Measurements from ENCODE around the gene TSKS.

DNA sequence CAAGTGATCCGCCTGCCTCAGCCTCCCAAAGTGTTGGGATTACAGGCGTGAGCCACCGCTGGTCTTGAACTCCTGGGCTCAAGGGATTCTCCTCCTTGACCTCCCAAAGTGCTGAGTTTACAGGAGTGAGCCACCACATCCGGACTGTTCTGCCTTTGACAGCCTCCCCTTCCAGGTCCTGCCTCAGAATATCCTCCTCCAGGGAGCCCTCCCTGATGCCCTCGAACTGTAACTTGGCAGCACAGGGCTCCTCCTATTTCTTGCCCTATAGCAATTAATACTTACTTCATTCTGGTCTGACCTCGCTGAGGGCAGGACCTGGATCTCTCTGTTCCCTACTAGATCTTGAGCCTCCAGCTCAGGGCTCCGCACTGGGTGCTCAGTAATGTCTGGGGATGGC, 66.2 kb downstream of the TSKS start:
- TF ChIP-seq, protein P1, sequence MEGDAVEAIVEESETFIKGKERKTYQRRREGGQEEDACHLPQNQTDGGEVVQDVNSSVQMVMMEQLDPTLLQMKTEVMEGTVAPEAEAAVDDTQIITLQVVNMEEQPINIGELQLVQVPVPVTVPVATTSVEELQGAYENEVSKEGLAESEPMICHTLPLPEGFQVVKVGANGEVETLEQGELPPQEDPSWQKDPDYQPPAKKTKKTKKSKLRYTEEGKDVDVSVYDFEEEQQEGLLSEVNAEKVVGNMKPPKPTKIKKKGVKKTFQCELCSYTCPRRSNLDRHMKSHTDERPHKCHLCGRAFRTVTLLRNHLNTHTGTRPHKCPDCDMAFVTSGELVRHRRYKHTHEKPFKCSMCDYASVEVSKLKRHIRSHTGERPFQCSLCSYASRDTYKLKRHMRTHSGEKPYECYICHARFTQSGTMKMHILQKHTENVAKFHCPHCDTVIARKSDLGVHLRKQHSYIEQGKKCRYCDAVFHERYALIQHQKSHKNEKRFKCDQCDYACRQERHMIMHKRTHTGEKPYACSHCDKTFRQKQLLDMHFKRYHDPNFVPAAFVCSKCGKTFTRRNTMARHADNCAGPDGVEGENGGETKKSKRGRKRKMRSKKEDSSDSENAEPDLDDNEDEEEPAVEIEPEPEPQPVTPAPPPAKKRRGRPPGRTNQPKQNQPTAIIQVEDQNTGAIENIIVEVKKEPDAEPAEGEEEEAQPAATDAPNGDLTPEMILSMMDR (IDR thresholded peaks at IDR 0.05): no peak
- no peak for TF ChIP-seq POLR2A (IDR thresholded peaks at IDR 0.05)
